ENCODE data around the gene ZNF697. TPM values are rescaled to one million over a fixed set of nuclear protein-coding genes. Genes with fewer than 3 reads are reported as not detected.
"Not testable (repeated sequence)": the region's sequence is repeated elsewhere in the genome, so short reads cannot be mapped to it uniquely, and the experiment has no call there.

ZNF697 gene
- total RNA-seq, 1 donor from 2014 or later, result 13.6 TPM

GRCh38 chr1:119621705-119622104 lies 26.4 kb downstream of the ZNF697 start:
- Histone ChIP-seq H3K27ac (ENCODE audit: low read depth, low read length) (no peak overlapping the region), H3K36me3 (ENCODE audit: control insufficient read depth in 3 of 3, insufficient read depth in 3 of 3, low read length in 3 of 3) (peaks cover 9 to 18% (median 14%) of the 10 kb centered on the region in 3 donors), H3K9me3 (ENCODE audit: control insufficient read depth in 3 of 3, low read length in 3 of 3) (no peaks in the 10 kb centered on the region), H3K4me1 (ENCODE audit: control insufficient read depth in 3 of 3, insufficient read depth in 3 of 3, low read length in 3 of 3) (peaks cover 10 to 12% (median 12%) of the 10 kb centered on the region in 3 donors), H3K27me3 (ENCODE audit: control insufficient read depth in 3 of 3, insufficient read depth in 3 of 3, low read length in 3 of 3) (no peaks in the 10 kb centered on the region), H3K4me3 (ENCODE audit: low read length in 3 of 3) (no peak overlapping the region), H3K9ac (ENCODE audit: low read depth in 1 of 3, low read length in 3 of 3) (no peak overlapping the region)

GRCh38 chr1:119617751-119618691 lies 30.0 kb downstream of the ZNF697 start:
- H3K4me1 ChIP-seq (ENCODE audit: control insufficient read depth in 3 of 3, insufficient read depth in 3 of 3, low read length in 3 of 3), result peaks cover 6 to 12% (median 9%) of the 10 kb centered on the region in 3 donors
- H3K27ac ChIP-seq (ENCODE audit: low read depth, low read length), result no peak overlapping the region
- H3K9ac ChIP-seq (ENCODE audit: low read depth in 1 of 3, low read length in 3 of 3), result no peak overlapping the region
- no peaks in the 10 kb centered on the region for H3K27me3 ChIP-seq (ENCODE audit: control insufficient read depth in 3 of 3, insufficient read depth in 3 of 3, low read length in 3 of 3)
- no peak overlapping the region for H3K4me3 ChIP-seq (ENCODE audit: low read length in 3 of 3)
- no peaks in the 10 kb centered on the region for H3K9me3 ChIP-seq (ENCODE audit: control insufficient read depth in 3 of 3, low read length in 3 of 3)
- H3K36me3 ChIP-seq (ENCODE audit: control insufficient read depth in 3 of 3, insufficient read depth in 3 of 3, low read length in 3 of 3), result peaks cover 4 to 6% (median 6%) of the 10 kb centered on the region in 3 donors

GRCh38 chr1:119616748-119617147 lies 31.3 kb downstream of the ZNF697 start:
- not testable (repeated sequence) for H3K9me3 ChIP-seq (ENCODE audit: control insufficient read depth in 3 of 3, low read length in 3 of 3)
- H3K4me1 ChIP-seq (ENCODE audit: control insufficient read depth in 3 of 3, insufficient read depth in 3 of 3, low read length in 3 of 3), result peaks cover 6 to 12% (median 9%) of the 10 kb centered on the region in 3 donors

GRCh38 chr1:119615100-119615499 lies 33.0 kb downstream of the ZNF697 start:
- H3K9ac ChIP-seq (ENCODE audit: low read depth in 1 of 3, low read length in 3 of 3); H3K4me3 ChIP-seq (ENCODE audit: low read length in 3 of 3); H3K9me3 ChIP-seq (ENCODE audit: control insufficient read depth in 3 of 3, low read length in 3 of 3); H3K27me3 ChIP-seq (ENCODE audit: control insufficient read depth in 3 of 3, insufficient read depth in 3 of 3, low read length in 3 of 3); H3K27ac ChIP-seq (ENCODE audit: low read depth, low read length); H3K36me3 ChIP-seq (ENCODE audit: control insufficient read depth in 3 of 3, insufficient read depth in 3 of 3, low read length in 3 of 3): not testable (repeated sequence)
- H3K4me1 ChIP-seq (ENCODE audit: control insufficient read depth in 3 of 3, insufficient read depth in 3 of 3, low read length in 3 of 3), result peaks cover 6 to 12% (median 9%) of the 10 kb centered on the region in 3 donors

More at GRCh38 chr1:119616748-119617147, 31.3 kb downstream of the ZNF697 start:
- not testable (repeated sequence) for H3K27me3 ChIP-seq (ENCODE audit: control insufficient read depth in 3 of 3, insufficient read depth in 3 of 3, low read length in 3 of 3); H3K4me3 ChIP-seq (ENCODE audit: low read length in 3 of 3); H3K9ac ChIP-seq (ENCODE audit: low read depth in 1 of 3, low read length in 3 of 3); H3K27ac ChIP-seq (ENCODE audit: low read depth, low read length); H3K36me3 ChIP-seq (ENCODE audit: control insufficient read depth in 3 of 3, insufficient read depth in 3 of 3, low read length in 3 of 3)

GRCh38 chr1:119613769-119614720 lies 34.0 kb downstream of the ZNF697 start:
- Histone ChIP-seq H3K27me3 (ENCODE audit: control insufficient read depth in 3 of 3, insufficient read depth in 3 of 3, low read length in 3 of 3) (no peaks in the 10 kb centered on the region), H3K9me3 (ENCODE audit: control insufficient read depth in 3 of 3, low read length in 3 of 3) (no peaks in the 10 kb centered on the region), H3K27ac (ENCODE audit: low read depth, low read length) (no peak overlapping the region), H3K4me1 (ENCODE audit: control insufficient read depth in 3 of 3, insufficient read depth in 3 of 3, low read length in 3 of 3) (peaks cover 6 to 12% (median 9%) of the 10 kb centered on the region in 3 donors), H3K4me3 (ENCODE audit: low read length in 3 of 3) (no peak overlapping the region), H3K9ac (ENCODE audit: low read depth in 1 of 3, low read length in 3 of 3) (no peak overlapping the region), H3K36me3 (ENCODE audit: control insufficient read depth in 3 of 3, insufficient read depth in 3 of 3, low read length in 3 of 3) (no peaks in the 10 kb centered on the region)

- no peak overlapping the region for H3K4me3 ChIP-seq (ENCODE audit: low read length in 3 of 3)
- no peaks in the 10 kb centered on the region for H3K9me3 ChIP-seq (ENCODE audit: control insufficient read depth in 3 of 3, low read length in 3 of 3)
- H3K27ac ChIP-seq (ENCODE audit: low read depth, low read length), result no peak overlapping the region
- H3K9ac ChIP-seq (ENCODE audit: low read depth in 1 of 3, low read length in 3 of 3), result no peak overlapping the region
- no peaks in the 10 kb centered on the region for H3K27me3 ChIP-seq (ENCODE audit: control insufficient read depth in 3 of 3, insufficient read depth in 3 of 3, low read length in 3 of 3)
- H3K4me1 ChIP-seq (ENCODE audit: control insufficient read depth in 3 of 3, insufficient read depth in 3 of 3, low read length in 3 of 3), result no peaks in the 10 kb centered on the region
- no peaks in the 10 kb centered on the region for H3K36me3 ChIP-seq (ENCODE audit: control insufficient read depth in 3 of 3, insufficient read depth in 3 of 3, low read length in 3 of 3)
Measured at GRCh38 chr1:119611701-119612113, 36.4 kb downstream of the ZNF697 start.

GRCh38 chr1:119608816-119609215 lies 39.2 kb downstream of the ZNF697 start:
- H3K27ac ChIP-seq (ENCODE audit: low read depth, low read length); H3K4me3 ChIP-seq (ENCODE audit: low read length in 3 of 3); H3K9ac ChIP-seq (ENCODE audit: low read depth in 1 of 3, low read length in 3 of 3); H3K27me3 ChIP-seq (ENCODE audit: control insufficient read depth in 3 of 3, insufficient read depth in 3 of 3, low read length in 3 of 3); H3K36me3 ChIP-seq (ENCODE audit: control insufficient read depth in 3 of 3, insufficient read depth in 3 of 3, low read length in 3 of 3); H3K4me1 ChIP-seq (ENCODE audit: control insufficient read depth in 3 of 3, insufficient read depth in 3 of 3, low read length in 3 of 3); H3K9me3 ChIP-seq (ENCODE audit: control insufficient read depth in 3 of 3, low read length in 3 of 3): not testable (repeated sequence)

GRCh38 chr1:119607087-119607807 lies 40.8 kb downstream of the ZNF697 start:
- H3K9ac ChIP-seq (ENCODE audit: low read depth in 1 of 3, low read length in 3 of 3); H3K4me3 ChIP-seq (ENCODE audit: low read length in 3 of 3); H3K9me3 ChIP-seq (ENCODE audit: control insufficient read depth in 3 of 3, low read length in 3 of 3); H3K4me1 ChIP-seq (ENCODE audit: control insufficient read depth in 3 of 3, insufficient read depth in 3 of 3, low read length in 3 of 3); H3K27me3 ChIP-seq (ENCODE audit: control insufficient read depth in 3 of 3, insufficient read depth in 3 of 3, low read length in 3 of 3); H3K27ac ChIP-seq (ENCODE audit: low read depth, low read length); H3K36me3 ChIP-seq (ENCODE audit: control insufficient read depth in 3 of 3, insufficient read depth in 3 of 3, low read length in 3 of 3): not testable (repeated sequence)

GRCh38 chr1:119606394-119606793 lies 41.7 kb downstream of the ZNF697 start:
- H3K36me3 ChIP-seq (ENCODE audit: control insufficient read depth in 3 of 3, insufficient read depth in 3 of 3, low read length in 3 of 3), result no peaks in the 10 kb centered on the region
- H3K4me1 ChIP-seq (ENCODE audit: control insufficient read depth in 3 of 3, insufficient read depth in 3 of 3, low read length in 3 of 3), result no peaks in the 10 kb centered on the region
- no peak overlapping the region for H3K9ac ChIP-seq (ENCODE audit: low read depth in 1 of 3, low read length in 3 of 3)
- H3K27me3 ChIP-seq (ENCODE audit: control insufficient read depth in 3 of 3, insufficient read depth in 3 of 3, low read length in 3 of 3), result peaks cover 0 to 2% (median 0%) of the 10 kb centered on the region in 3 donors
- H3K9me3 ChIP-seq (ENCODE audit: control insufficient read depth in 3 of 3, low read length in 3 of 3), result no peaks in the 10 kb centered on the region
- H3K27ac ChIP-seq (ENCODE audit: low read depth, low read length), result no peak overlapping the region
- H3K4me3 ChIP-seq (ENCODE audit: low read length in 3 of 3), result no peak overlapping the region
